GM10266 (cell line): ENCODE results near the gene ZEB1.

Experiments used
- DNase-seq: peaks from one replicate; pipeline ENCODE4 v3.0.0; 2012; ENCODE audit errors: extremely low spot score
- TF ChIP-seq, protein P1 (sequence below): IDR thresholded peaks from 2 replicates; pipeline ENCODE4 v1.5.1; 2012; ENCODE audit warnings: mild to moderate bottlenecking, low read depth; ENCODE audit not compliant: control insufficient read depth, insufficient read depth; ENCODE audit errors: missing control alignments

ZEB1 gene

DNA sequence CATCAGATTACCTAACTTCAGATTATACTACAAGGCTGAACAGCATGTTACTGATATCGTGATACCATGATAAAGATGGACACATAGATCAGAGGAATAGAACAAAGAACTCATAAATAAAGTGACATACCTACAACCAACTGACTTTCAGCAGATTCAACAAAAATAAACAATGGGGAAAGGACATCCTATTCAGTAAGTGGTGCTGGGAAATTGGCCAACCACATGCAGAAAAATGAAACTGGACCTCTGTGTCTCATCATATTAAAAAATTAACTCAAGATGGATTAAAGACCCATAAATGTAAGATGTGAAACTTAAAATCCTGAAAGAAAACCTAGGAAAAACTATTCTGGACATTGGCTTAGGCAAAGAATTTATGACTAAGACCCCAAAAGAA, 158.6 kb downstream of the ZEB1 start:
- TF ChIP-seq, protein P1, sequence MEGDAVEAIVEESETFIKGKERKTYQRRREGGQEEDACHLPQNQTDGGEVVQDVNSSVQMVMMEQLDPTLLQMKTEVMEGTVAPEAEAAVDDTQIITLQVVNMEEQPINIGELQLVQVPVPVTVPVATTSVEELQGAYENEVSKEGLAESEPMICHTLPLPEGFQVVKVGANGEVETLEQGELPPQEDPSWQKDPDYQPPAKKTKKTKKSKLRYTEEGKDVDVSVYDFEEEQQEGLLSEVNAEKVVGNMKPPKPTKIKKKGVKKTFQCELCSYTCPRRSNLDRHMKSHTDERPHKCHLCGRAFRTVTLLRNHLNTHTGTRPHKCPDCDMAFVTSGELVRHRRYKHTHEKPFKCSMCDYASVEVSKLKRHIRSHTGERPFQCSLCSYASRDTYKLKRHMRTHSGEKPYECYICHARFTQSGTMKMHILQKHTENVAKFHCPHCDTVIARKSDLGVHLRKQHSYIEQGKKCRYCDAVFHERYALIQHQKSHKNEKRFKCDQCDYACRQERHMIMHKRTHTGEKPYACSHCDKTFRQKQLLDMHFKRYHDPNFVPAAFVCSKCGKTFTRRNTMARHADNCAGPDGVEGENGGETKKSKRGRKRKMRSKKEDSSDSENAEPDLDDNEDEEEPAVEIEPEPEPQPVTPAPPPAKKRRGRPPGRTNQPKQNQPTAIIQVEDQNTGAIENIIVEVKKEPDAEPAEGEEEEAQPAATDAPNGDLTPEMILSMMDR, result no peak
- DNase-seq, result no peak

DNA sequence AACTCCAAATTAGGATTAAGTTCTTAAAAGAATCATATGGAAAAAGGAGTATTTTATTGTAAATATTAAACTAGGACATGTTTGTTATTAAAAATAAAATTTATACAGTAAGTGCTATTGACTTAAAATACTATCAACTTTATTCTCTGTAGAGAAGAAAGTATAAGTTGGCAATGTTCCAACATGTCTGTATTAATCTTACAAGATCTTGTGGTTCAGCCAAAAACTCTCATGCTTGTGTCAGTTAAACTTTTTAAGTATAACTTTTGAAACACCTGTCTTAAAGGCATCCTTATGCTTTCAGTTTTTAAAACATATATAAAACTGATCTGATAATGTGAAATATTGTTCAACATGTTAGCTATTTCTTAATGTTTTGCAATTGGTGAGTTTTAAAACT, 160.7 kb downstream of the ZEB1 start:
- DNase-seq, result no peak
- TF ChIP-seq, protein P1, result no peak

DNA sequence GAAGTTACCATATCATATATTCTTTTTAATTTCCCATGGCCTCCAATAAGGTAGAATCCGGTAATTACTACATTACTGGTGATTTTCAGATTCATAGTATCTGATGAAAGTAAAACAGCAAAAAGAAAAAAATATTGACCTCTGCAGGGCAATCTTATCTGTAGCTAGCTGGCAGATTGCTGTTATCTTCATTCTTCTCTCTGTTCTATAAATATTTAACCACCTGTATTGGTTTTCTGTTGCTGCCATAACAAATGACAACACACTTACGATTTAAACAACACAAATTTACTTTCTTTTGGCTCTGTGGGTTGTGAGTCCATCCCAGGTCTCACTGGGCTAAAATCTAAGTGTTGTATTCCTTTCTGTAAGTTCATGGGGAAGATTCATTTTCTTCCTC, 164.5 kb downstream of the ZEB1 start:
- no peak for DNase-seq
- TF ChIP-seq, protein P1, result no peak

DNA sequence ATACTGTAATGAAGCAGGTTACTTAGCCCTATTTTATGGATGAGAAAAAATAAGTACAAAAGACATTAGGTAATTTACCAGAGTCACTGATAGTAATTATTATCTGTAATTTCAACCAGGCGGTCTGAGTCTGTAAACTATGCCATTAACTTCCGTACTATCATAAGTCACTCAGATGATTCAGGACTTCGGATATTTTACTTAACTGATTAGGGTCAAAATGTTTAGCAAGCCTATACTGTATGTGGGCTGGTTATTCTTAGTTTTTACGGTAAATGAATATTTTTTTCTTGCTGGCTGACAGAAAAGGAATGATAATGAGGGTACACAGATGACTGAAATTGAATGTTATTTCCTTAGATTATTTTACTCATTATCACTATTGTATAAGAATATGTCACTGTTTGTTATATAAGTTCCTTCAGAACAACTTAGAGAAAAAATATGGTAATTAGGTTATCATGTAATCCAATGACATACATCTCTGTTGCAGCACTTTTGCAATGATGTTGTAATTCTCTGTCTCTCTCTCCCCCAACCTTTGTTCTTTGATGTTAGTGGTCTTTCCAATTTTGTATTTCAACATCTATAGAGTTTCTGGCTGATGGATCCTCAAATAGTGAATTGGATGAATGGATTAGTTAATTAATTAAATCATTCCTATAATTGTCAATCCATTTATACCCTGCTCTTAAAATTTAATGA, 165.6 kb downstream of the ZEB1 start:
- TF ChIP-seq, protein P1, result no peak
- no peak for DNase-seq

DNA sequence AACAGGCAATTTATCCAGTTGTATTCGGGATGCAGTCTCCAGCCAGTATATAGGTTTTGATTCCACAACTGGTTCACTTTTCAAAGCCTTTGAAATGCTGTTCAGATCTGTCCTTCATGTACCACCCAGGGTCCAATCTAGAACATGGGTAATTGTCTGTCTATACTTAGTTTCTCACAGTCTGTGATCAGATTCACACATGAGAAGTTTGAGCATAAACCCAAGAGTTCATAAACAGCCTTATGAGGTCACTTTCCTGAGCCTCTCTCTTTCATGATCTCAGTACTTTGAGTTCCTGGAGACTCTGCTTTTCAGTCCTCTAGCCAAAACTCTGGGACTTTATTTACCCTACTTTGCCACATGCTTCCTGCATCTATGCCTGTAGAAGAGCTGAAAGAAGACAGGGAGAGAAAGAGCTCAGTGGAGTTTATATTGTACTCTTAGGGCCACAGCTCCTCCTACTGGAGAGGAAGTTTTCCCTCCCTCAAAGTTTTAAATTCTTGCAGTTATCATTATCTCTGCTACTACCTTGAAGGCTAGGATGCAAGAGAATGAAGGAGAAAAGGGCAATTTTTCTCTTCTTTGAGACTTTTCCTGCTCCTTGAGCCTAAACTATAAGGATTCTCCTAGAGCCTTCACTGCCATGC, 172.0 kb downstream of the ZEB1 start:
- TF ChIP-seq, protein P1, result peak; percentile 28

DNA sequence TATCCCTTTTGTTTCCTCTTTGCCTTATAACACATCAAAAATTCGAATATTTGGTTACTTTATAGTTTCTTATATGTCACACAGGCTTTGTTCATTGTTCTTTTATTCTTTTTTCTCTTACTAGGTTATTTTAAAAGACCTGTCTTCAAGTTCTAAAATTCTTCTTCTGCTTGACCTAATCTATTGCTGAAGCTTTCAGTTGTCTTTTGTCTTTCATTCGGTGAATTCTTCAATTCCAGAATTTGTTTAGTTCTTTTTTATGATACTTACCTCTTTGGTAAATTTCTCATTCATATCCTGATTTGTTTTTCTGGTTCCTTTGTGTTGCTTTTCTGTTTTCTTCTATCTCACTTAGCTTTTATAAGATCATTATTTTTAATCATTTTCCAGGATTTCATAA, 188.4 kb downstream of the ZEB1 start:
- DNase-seq, result no peak
- TF ChIP-seq, protein P1, result no peak

More for the DNA sequence above, 172.0 kb downstream of the ZEB1 start:
- no peak for DNase-seq

DNA sequence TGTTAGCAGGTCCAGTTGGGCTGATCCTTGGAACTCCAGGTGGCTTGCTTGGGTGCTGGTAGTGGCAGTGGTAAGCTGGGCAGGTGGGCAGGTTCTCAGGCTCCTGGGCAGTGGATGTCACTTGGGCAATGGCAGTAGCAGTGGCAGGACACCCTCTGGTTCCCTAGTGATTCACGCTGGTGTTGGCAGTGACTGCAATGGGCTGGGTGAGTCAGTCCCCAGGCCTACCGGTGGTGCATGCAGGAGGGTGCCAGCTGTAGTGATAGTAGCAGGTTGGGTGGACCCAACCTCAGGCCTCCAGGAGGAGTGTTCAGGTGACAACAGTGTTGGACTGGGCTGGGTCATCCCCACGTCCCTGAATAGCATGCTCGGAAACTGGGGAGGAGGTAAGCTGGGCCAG, 189.2 kb downstream of the ZEB1 start:
- DNase-seq, result no peak
- TF ChIP-seq, protein P1, result no peak
